WI38 (cell line): ENCODE measurements around the gene TPM3.
A peak's percentile ranks its signal among the peaks of the same experiment; 100 is the strongest.

Experiments used
- H3K4me3 ChIP-seq: 2 replicates; pipeline ENCODE4 v1.5.1; 2011; ENCODE audit warnings: low read depth, mild to moderate bottlenecking, control low read depth, low read length
- CTCF ChIP-seq: IDR thresholded peaks from 2 replicates; pipeline ENCODE4 v1.5.1; 2012; ENCODE audit warnings: low read depth, mild to moderate bottlenecking, control low read depth, low read length

TPM3 gene

GRCh38 chr1:154183046-154183915, 8.6 kb downstream of the TPM3 start:
- no peak for TF ChIP-seq CTCF
- peak overlapping the region; percentile 93 for H3K4me3 ChIP-seq

GRCh38 chr1:154182344-154183045, 9.4 kb downstream of the TPM3 start:
- TF ChIP-seq CTCF: no peak
- peak overlapping the region; percentile 93 for H3K4me3 ChIP-seq

DNA sequence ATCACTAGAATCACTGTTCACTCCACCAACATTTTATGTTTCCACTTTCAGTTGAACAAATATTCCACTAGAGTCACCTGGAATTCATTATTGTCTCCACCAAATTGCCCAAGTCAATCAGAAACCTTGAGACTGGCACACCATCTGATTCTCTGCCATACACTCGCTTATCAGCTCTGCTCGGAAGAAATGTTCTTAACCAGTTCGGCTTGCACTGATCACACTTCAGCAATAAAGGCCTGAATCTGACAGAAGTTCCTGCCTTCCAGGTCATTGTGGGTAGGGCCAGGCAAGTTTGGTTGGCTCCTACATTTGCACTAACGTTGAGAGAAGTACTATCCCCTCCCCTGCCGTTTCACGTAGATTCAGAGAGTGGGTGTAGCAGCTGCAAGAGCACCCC, 10.0 kb downstream of the TPM3 start:
- TF ChIP-seq CTCF: no peak

GRCh38 chr1:154179946-154180687, 11.8 kb downstream of the TPM3 start:
- no peak overlapping the region for H3K4me3 ChIP-seq
- TF ChIP-seq CTCF: no peak

More for the DNA sequence above, 10.0 kb downstream of the TPM3 start:
- H3K4me3 ChIP-seq: peak overlapping the region; percentile 93

DNA sequence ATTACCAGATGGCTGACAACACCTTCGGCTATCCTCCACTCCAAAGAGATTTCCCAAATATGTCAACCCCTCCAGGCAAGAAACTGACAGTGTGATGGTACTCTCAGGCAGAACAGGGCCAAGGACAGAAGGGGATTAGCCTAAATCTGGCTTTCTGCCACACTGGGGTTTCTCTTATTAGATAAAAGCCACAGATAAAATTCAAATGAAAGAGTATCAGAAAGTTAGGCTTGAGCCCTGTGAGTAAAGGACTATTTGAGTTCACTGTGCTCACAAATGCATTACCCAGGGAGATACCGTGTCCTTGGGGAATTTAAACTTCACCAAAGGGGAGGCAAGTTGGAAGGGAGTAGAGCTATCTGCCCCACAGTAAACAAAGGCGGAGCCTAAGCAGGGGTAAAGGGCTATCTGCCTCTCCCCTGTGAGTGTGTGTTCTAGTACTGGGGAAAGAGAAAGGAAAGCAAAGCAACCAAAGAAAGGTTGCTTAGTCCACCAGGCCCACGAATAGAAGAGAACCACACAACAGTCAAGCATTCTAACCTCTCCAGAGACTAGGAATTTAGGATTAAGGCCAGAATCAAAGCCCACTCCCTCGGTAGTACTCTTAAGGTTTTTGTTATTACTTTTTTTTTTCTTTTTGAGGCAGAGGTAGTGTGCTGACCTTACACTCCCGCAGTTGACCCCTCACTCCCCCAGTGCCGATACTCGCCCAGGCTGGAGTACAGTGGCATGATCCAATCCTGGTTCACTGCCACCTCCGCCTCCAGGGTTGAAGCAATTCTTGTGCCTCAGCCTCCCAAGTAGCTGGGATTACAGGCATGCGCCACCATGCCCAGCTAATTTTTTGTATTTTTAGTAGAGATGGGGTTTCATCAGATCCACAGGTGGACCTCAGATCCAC, 12.7 kb downstream of the TPM3 start:
- no peak overlapping the region for H3K4me3 ChIP-seq

More for the DNA sequence above, 12.7 kb downstream of the TPM3 start:
- TF ChIP-seq CTCF: no peak
